ENCODE results near the gene CDKL2. TPM values are rescaled to one million over a fixed set of nuclear protein-coding genes. Genes with fewer than 3 reads are reported as not detected.

The CDKL2 gene
- total and polyA plus RNA-seq, 2 of the 4 experiments (the other 2 are of a cell fraction) = 0.09 to 0.18 TPM

GRCh38 chr4:75598390-75598789 lies 31.9 kb downstream of the CDKL2 start:
- H4K91ac ChIP-seq (ENCODE audit: insufficient read depth, low read depth, low read length) = no peak overlapping the region
- H3K9me1 ChIP-seq (ENCODE audit: insufficient read depth, low read length) = peaks cover 2% of the 10 kb centered on the region; the same call in 1 of the 2 replicates
- no peaks in the 10 kb centered on the region for H3K36me3 ChIP-seq (ENCODE audit: control insufficient read depth, insufficient read depth, low read length)
- no peak overlapping the region for H3K4ac ChIP-seq (ENCODE audit: low read depth, low read length)
- no peak overlapping the region for H2AK9ac ChIP-seq (replicated peaks; ENCODE audit: low read depth, low read length, poor library complexity)
- ChIA-PET CTCF (no interaction called here), POLR2A (ENCODE audit: unreplicated experiment) (no interaction called here)
- no peak overlapping the region for H3K4me2 ChIP-seq (ENCODE audit: low read depth, low read length)
- BruUV-seq (replicated peaks) = no TSS peak
- ATAC-seq (ENCODE audit: low read depth) = no peak
- H3K9ac ChIP-seq (ENCODE audit: low read depth, low read length) = no peak overlapping the region
- WGBS, 2 experiments (ENCODE audit: extremely low coverage in 2 of 2, insufficient read length in 1 of 2) = no CpG with 5 or more reads among the region's 3 CpGs
- H4K5ac ChIP-seq (ENCODE audit: low read depth, low read length) = no peak overlapping the region
- dilution Hi-C loops (cut with HindIII; ENCODE audit: low sequenced_read_pairs, unreplicated experiment) (no loop called here), in situ Hi-C loops (cut with MboI; ENCODE audit: low sequenced_read_pairs) (no loop called here), intact Hi-C loops (cut with micrococcal nuclease) (no loop called here)
- H3K27me3 ChIP-seq (ENCODE audit: control insufficient read depth, insufficient read depth, low read length) = peaks cover 6% of the 10 kb centered on the region
- TF ChIP-seq MXI1 (IDR thresholded peaks at IDR 0.05; ENCODE audit: borderline replicate concordance, low read depth, low read length) (no peak), BHLHE40 (IDR thresholded peaks at IDR 0.05; ENCODE audit: low read depth, low read length) (no peak), CEBPB (IDR thresholded peaks at IDR 0.05; ENCODE audit: low read depth, low read length) (peak; percentile 31; the same call in 1 of the 2 replicates), MAFK (IDR thresholded peaks at IDR 0.05; ENCODE audit: low read depth, low read length) (peak; percentile 69), MAZ (IDR thresholded peaks at IDR 0.05; ENCODE audit: borderline replicate concordance, low read depth, low read length) (no peak), ELK1 (IDR thresholded peaks at IDR 0.05; ENCODE audit: borderline replicate concordance, low read depth, low read length) (no peak), RAD21 (IDR thresholded peaks at IDR 0.05; ENCODE audit: low read length) (no peak), RFX5 (IDR thresholded peaks at IDR 0.05; ENCODE audit: low read depth, low read length) (no peak), USF2 (IDR thresholded peaks at IDR 0.05; ENCODE audit: low read depth, low read length) (no peak), POLR2A (IDR thresholded peaks at IDR 0.05; ENCODE audit: low read depth, low read length) (no peak), SMC3 (IDR thresholded peaks at IDR 0.05; ENCODE audit: low read depth, low read length) (no peak)
- H2BK120ac ChIP-seq (ENCODE audit: low read depth, low read length) = no peak overlapping the region
- no peaks in the 10 kb centered on the region for H3K4me1 ChIP-seq (ENCODE audit: control insufficient read depth, insufficient read depth, low read length)
- no peak overlapping the region for H3K27ac ChIP-seq (ENCODE audit: insufficient read depth, low read length)
- DNase-seq = peak; percentile 39
- no peaks in the 10 kb centered on the region for H4K20me1 ChIP-seq (ENCODE audit: insufficient read depth, low read length)
- no peak overlapping the region for H2BK5ac ChIP-seq (ENCODE audit: low read depth, low read length, poor library complexity, severe bottlenecking)
- no peak overlapping the region for H3K4me3 ChIP-seq (ENCODE audit: insufficient read depth, low read depth, low read length)
- H3K18ac ChIP-seq (ENCODE audit: low read depth, low read length) = no peak overlapping the region
- no peak overlapping the region for H2BK15ac ChIP-seq (ENCODE audit: low read depth, low read length)
- H4K8ac ChIP-seq (ENCODE audit: low read depth in 2 of 2, low read length in 2 of 2) = no peak overlapping the region
- H3K79me1 ChIP-seq (ENCODE audit: low read depth in 1 of 2, low read length in 2 of 2) = no peaks in the 10 kb centered on the region
- H3K56ac ChIP-seq (ENCODE audit: extremely low read depth, insufficient read depth, low read length) = no peak overlapping the region
- no peak overlapping the region for H2BK20ac ChIP-seq (ENCODE audit: low read depth, low read length)
- no peak overlapping the region for H2AFZ ChIP-seq (replicated peaks; ENCODE audit: low read length, poor library complexity)
- H3K14ac ChIP-seq (replicated peaks; ENCODE audit: low read depth, low read length) = no peak overlapping the region
- H3K9me3 ChIP-seq (ENCODE audit: control insufficient read depth, insufficient read depth, low read length) = no peaks in the 10 kb centered on the region
- H2AK5ac ChIP-seq (ENCODE audit: low read depth, low read length) = no peak overlapping the region
- no peak overlapping the region for H3K23ac ChIP-seq (ENCODE audit: low read depth, low read length)

All from IMR-90 (cell line).